ENCODE results near the gene EPS8L1.

EPS8L1 gene

GRCh38 chr19:55112246-55112776 lies 36.6 kb downstream of the EPS8L1 start:
- DNase-seq (ENCODE audit: low spot score), result no peak

DNA sequence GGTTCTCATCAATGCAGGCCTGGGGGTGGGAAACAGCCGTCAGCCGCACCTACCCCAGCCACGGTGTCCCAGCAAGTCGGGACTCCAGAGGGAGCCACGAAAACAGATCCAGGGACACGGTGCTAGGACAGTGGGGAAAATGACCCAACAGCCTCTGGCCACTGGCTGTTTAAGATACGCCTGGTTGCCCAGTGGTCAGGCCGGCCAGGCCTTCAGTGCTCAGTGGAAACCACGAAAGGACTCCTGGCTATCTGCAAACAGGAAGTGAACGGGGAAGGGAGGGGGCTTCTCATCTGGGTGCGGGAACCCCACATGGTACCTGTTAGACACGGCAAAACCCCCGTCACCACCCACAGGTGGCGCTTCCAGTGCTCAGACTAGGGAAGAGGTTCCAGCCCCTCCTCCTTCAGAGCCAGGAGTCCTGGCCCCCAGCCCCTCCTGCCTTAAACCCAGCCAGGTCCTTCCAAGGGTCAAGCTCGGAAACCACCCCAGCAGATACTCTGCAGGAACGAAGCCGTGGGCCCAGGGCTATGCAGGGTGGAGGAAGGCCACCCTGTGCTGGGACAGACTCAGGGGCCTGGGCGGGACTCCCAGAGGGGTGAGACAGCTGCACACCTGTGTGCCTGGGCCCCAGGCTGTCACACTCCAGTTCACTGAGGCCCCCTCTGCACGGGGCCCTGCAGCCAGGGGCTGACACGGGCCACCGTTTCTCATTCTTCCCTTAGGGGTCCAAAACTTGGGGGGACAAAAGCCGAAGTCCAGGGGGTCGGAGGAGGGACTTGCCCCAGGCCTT lies 37.3 kb downstream of the EPS8L1 start:
- no peak for TF ChIP-seq CTCF (IDR thresholded peaks at IDR 0.05; ENCODE audit: borderline replicate concordance, control extremely low read depth, extremely low read depth, insufficient read depth, missing control alignments)
- in situ Hi-C loops (cut with MboI; ENCODE audit: low sequenced_read_pairs, unreplicated experiment), result no loop called here
- DNase-seq (ENCODE audit: low spot score), result peak; percentile 72

More at GRCh38 chr19:55112246-55112776, 36.6 kb downstream of the EPS8L1 start:
- no peak for TF ChIP-seq CTCF (IDR thresholded peaks at IDR 0.05; ENCODE audit: borderline replicate concordance, control extremely low read depth, extremely low read depth, insufficient read depth, missing control alignments)
- in situ Hi-C loops (cut with MboI; ENCODE audit: low sequenced_read_pairs, unreplicated experiment), result no loop called here

GRCh38 chr19:55113570-55114039 lies 37.9 kb downstream of the EPS8L1 start:
- TF ChIP-seq CTCF (IDR thresholded peaks at IDR 0.05; ENCODE audit: borderline replicate concordance, control extremely low read depth, extremely low read depth, insufficient read depth, missing control alignments), result no peak
- in situ Hi-C loops (cut with MboI; ENCODE audit: low sequenced_read_pairs, unreplicated experiment), result no loop called here
- no peak for DNase-seq (ENCODE audit: low spot score)

GRCh38 chr19:55114566-55115145 lies 39.0 kb downstream of the EPS8L1 start:
- no peak for DNase-seq (ENCODE audit: low spot score)
- TF ChIP-seq CTCF (IDR thresholded peaks at IDR 0.05; ENCODE audit: borderline replicate concordance, control extremely low read depth, extremely low read depth, insufficient read depth, missing control alignments), result no peak
- in situ Hi-C loops (cut with MboI; ENCODE audit: low sequenced_read_pairs, unreplicated experiment), result no loop called here

GRCh38 chr19:55115446-55116065 lies 39.9 kb downstream of the EPS8L1 start:
- in situ Hi-C loops (cut with MboI; ENCODE audit: low sequenced_read_pairs, unreplicated experiment), result no loop called here
- no peak for DNase-seq (ENCODE audit: low spot score)
- no peak for TF ChIP-seq CTCF (IDR thresholded peaks at IDR 0.05; ENCODE audit: borderline replicate concordance, control extremely low read depth, extremely low read depth, insufficient read depth, missing control alignments)

GRCh38 chr19:55116232-55116858 lies 40.7 kb downstream of the EPS8L1 start:
- peak; percentile 79 for DNase-seq (ENCODE audit: low spot score)
- TF ChIP-seq CTCF (IDR thresholded peaks at IDR 0.05; ENCODE audit: borderline replicate concordance, control extremely low read depth, extremely low read depth, insufficient read depth, missing control alignments), result no peak
- in situ Hi-C loops (cut with MboI; ENCODE audit: low sequenced_read_pairs, unreplicated experiment), result no loop called here
